NCI-H82 (cell line): Measurements from ENCODE around the gene SESN3.
"Not testable (repeated sequence)": the region's sequence is repeated elsewhere in the genome, so short reads cannot be mapped to it uniquely, and the experiment has no call there.

Experiments used
- DNase-seq: peaks from one replicate; lab custom pipeline; 2025; lab: John Stamatoyannopoulos, UW

The SESN3 gene

DNA sequence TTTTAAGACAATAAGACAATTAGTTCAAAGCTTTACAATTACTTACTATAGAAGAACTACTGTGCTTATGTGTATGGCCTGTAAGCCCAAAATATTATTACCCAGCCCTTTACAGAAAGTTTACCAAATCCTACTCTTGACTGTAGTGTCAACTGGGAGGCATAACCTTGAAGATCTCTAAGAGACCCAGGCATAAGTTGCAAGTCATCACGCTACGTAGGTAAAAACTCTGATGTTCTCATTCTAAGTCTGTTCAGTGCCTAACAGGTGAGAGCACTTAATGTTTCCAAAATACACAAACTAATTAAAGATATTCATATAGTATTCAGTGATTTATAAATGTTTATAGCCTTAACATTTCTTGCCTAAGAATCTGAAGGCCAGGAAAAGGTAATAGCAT, 12.9 kb downstream of the SESN3 start:
- no peak for DNase-seq

- no peak for DNase-seq
Observed at GRCh38 chr11:95212609-95213008, 18.4 kb downstream of the SESN3 start.

DNA sequence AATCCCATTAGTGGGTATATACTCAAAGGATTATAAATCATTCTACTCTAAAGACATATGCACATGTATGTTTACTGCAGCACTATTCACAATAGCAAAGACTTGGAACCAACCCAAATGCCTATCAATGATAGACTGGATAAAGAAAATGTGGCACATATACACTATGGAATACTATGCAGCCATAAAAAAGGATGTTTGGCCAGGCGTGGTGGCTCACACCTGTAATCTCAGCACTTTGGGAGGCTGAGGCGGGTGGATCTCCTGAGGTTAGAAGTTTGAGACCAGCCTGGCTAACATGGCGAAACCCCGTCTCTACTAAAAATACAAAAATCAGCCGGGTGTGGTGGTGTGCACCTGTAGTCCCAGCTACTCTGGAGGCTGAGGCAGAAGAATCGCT, 21.5 kb downstream of the SESN3 start:
- DNase-seq = not testable (repeated sequence)

GRCh38 chr11:95200781-95201457, 30.1 kb downstream of the SESN3 start:
- no peak for DNase-seq

GRCh38 chr11:95195831-95196230, 35.2 kb downstream of the SESN3 start:
- no peak for DNase-seq

- no peak for DNase-seq
Observed at GRCh38 chr11:95193541-95193940, 37.5 kb downstream of the SESN3 start.

- no peak for DNase-seq
Observed at GRCh38 chr11:95192717-95193116, 38.3 kb downstream of the SESN3 start.

- no peak for DNase-seq
Observed at GRCh38 chr11:95187723-95188122, 43.3 kb downstream of the SESN3 start.

DNA sequence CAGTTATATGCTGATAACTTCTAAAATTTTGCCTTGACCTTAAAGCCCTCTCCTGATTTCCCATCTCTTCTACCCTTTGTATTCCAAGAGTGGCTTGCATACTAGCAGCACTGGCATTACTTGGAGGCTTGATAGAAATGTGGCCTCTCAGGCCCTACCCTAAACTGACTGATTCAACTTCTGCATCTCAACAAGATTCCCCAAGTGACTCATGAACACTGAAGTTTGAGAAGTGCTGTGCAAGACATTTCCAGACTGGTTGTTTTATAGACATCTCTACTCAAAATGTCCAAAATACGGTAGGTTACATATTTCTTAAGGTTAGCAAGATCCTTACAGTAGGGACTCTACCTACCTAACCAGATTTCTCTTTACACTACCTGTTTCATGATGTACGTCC, 48.6 kb downstream of the SESN3 start:
- no peak for DNase-seq

DNA sequence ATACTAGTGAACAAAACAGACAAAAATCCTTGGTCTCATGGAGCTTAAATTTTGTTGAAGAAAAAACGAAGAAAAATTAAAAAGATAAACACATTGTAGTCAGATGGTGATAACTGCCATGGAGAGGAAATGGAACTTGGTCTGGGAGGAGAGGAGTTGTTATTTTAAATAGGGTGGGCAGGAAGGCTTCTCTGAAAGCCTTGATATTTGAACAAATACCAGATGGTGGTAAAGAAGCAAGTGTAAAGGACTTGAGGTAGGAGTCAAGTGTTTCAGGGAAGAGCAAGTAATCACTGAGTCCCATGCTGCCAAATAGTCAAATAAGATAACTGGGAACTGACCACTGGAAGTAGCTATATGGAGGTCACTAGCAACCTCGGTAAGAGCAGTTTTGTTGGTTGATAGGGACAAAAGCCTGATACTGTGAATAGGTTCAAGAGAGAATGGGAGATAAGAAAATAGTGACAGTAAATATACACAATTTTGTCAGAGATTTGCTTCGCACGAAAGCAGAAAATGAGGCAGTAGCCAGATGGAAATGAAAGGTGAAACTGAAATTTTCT, 55.1 kb downstream of the SESN3 start:
- no peak for DNase-seq

GRCh38 chr11:95170294-95170693, 60.7 kb downstream of the SESN3 start:
- no peak for DNase-seq

- DNase-seq = no peak
Observed at GRCh38 chr11:95166781-95167180, 64.2 kb downstream of the SESN3 start.

DNA sequence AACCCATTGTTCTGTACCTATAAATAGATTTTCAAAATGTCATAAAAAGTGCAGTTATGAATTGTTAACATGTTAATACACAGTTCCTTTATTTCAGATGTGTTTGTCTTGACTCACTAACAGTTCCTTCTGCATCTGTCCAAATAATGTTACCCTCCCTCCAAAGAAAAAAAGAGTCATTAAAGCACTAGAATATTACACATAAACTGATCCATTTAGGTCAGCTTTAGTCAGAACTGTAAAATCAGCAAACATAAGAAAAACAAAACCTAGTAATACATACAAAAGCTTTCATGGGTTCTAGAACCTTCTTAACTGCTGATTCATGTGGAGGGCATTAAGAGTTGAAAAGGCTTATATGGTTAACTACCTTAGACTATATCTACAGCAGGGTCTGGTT, 65.4 kb downstream of the SESN3 start:
- no peak for DNase-seq

GRCh38 chr11:95163106-95163505, 67.9 kb downstream of the SESN3 start:
- no peak for DNase-seq

DNA sequence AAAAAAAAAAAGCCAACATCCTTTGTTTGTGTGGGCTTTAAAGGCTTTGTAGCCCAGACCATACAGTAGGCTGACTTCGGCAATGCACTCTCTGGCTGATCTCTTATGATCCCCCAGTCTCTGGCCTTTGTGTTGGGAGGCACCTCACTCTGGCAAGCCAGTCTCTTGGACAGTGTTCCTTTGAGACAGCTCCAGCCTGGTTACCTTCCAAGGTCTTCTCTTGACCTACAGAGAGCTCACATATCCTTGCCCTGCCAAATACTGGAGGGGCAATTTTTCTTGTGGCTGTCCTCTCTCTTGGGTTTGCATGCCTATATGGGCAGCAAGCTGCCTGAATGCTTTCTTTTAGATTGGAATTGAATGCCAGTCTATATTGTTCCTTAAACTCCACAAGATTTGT, 69.8 kb downstream of the SESN3 start:
- no peak for DNase-seq

- DNase-seq = no peak
Observed at GRCh38 chr11:95157824-95158223, 73.2 kb downstream of the SESN3 start.

DNA sequence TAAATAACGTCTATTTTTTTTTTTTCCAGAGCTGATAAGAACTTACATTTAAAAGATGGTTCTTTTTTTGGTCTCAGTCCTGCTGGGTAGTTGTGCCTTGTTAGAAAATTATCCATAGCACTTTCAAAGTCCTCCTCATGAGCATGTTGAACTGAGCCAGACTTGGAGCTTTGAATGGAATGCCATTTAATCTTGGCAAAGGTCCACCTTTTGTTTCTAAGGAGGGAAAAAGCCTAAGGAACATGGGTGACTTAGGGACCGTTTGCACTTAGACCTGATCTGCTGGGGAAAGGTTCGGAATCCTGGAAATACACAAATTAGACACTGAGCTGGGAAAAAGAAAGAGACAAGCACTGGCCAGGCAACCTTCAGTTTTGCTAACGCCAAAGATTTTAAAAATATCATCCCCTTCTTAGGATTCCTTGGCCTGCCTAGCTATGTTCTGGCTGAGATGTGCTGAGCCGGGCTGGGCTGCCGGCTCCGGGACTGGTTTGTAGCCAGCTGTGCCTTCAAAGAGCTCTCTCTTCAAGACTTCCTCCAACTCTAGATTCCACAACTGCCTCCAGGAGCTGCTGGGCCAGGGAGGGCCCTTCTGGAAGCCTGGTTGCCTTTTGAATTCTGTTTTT, 74.0 kb downstream of the SESN3 start:
- DNase-seq = peak; percentile 11

DNA sequence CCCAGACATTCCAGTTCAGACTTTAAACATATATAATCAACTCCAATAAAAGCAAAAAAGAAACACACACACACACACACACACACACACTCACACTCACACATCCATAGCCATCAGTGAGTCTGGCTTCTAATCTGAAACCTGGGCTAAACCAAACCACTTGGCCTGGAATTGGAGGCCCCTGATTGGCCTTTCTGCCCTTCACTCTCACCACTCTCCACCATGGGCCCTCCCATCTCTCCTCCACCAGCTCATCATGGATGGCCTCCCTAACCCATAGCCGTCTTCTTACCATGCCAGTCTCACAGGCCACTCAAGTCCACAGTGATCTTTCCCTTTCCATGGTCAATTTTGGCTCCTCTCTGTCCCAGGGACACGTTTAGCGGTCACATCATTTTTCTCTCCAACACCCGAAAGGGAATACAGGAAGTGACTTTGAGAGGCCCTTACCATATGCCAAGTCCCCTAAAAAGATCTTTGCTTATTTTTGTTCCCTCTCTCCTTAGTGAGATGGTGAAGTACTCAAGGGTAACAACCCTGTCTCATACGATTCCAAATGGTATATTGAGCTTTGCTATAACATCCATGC, 74.8 kb downstream of the SESN3 start:
- DNase-seq = peak; percentile 7

GRCh38 chr11:95155385-95155784, 75.6 kb downstream of the SESN3 start:
- no peak for DNase-seq

DNA sequence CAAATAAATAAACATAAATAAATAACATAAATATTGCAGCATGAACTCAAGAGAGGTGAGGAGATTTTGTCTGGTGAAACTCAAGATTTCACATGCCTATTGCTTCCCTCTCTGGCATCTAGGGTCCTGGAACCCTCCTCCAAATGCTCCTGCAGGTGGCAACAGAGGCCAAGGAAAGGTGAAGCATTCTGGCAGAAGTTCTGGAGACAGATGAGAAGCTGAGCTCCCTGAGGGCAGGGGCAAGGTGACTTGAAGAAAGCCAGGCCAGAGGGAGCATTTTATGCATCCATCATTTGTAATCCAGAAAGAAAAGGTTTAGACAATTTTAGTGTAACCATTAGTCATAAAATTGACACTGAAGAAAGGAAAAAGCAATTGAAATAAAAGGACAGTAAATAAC, 76.5 kb downstream of the SESN3 start:
- DNase-seq = peak; percentile 80

DNA sequence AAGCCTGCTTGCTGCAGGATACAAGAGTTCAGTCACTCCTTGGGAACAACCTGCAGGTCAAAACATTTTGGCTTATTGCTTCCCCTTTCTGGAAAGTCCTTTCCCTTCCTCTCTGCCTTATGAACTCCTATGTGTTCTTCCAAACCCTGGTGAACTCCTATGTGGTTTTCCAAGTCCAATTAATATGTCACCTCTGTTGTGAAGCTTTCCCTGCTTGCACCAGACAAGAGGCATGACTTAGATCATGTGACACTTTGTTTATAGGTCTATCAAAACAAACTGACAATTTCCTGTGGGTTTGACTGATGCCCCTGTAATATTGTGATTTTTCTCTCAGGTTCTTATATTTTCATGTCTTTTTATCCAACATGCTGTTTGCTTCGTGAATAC, 77.2 kb downstream of the SESN3 start:
- DNase-seq = no peak

GRCh38 chr11:95152876-95153856, 77.8 kb downstream of the SESN3 start:
- no peak for DNase-seq
